Measurements from ENCODE around the gene DUSP15. TPM values are rescaled to one million over a fixed set of nuclear protein-coding genes. Genes with fewer than 3 reads are reported as not detected.
A peak's percentile ranks its signal among the peaks of the same experiment; 100 is the strongest.

DUSP15 gene
- total RNA-seq, 1 donor from 2014 or later = 19.3 TPM

DNA sequence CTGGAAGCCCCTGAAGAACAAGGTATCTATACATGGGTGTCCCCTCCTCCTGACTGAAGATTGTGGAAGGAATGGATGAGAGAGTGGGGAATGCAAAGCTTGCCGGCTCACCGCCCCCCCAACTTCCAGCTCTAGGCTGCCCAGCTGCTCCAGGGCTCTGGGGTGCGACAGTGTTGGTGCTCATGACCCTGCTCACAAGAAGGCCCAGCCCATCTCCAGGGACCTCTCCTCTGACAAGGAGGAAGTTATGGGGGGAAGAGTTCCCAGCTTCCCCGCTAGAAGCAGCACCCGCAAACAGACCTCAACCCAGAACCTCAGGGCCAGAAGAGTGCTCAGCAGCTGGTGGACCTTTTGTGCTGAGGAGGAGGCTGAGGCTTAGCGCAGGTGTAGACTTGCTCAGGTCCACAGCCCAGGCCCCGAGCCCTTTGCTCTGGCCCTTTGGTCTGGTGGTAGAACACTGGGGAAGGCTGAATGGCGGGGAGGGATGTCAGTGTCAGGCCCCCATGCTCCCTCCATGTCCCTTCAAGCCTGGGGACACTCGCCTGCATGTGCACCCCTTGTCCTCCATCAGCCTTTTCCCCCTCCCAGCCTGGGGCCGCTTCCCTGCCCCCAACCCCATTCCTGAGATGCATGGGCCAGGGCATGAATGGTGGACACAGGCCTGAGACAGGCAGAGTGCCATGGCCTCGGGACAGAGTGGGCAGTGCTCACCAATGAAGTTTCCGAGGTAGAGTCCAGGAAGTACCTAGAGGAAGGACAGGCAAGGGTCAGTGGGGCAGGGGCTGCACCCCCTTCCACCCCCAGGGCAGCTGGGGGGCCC lies 1.3 kb downstream of the DUSP15 start:
- Mint-ChIP-seq H3K4me1 (ENCODE audit: low read depth, unreplicated experiment) (peaks cover 2% of the 10 kb centered on the region), H3K27ac (ENCODE audit: unreplicated experiment) (no peak overlapping the region), H3K36me3 (ENCODE audit: unreplicated experiment) (peaks cover 4% of the 10 kb centered on the region), H3K4me3 (ENCODE audit: unreplicated experiment) (peak overlapping the region; percentile 98), H3K9me3 (ENCODE audit: unreplicated experiment) (peaks cover 8% of the 10 kb centered on the region), H3K27me3 (ENCODE audit: unreplicated experiment) (peaks cover 28% of the 10 kb centered on the region)
- TF ChIP-seq, protein P1, sequence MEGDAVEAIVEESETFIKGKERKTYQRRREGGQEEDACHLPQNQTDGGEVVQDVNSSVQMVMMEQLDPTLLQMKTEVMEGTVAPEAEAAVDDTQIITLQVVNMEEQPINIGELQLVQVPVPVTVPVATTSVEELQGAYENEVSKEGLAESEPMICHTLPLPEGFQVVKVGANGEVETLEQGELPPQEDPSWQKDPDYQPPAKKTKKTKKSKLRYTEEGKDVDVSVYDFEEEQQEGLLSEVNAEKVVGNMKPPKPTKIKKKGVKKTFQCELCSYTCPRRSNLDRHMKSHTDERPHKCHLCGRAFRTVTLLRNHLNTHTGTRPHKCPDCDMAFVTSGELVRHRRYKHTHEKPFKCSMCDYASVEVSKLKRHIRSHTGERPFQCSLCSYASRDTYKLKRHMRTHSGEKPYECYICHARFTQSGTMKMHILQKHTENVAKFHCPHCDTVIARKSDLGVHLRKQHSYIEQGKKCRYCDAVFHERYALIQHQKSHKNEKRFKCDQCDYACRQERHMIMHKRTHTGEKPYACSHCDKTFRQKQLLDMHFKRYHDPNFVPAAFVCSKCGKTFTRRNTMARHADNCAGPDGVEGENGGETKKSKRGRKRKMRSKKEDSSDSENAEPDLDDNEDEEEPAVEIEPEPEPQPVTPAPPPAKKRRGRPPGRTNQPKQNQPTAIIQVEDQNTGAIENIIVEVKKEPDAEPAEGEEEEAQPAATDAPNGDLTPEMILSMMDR (IDR thresholded peaks at IDR 0.05; ENCODE audit: partially characterized antibody, unreplicated experiment) = no peak
- peak; percentile 22 for DNase-seq

DNA sequence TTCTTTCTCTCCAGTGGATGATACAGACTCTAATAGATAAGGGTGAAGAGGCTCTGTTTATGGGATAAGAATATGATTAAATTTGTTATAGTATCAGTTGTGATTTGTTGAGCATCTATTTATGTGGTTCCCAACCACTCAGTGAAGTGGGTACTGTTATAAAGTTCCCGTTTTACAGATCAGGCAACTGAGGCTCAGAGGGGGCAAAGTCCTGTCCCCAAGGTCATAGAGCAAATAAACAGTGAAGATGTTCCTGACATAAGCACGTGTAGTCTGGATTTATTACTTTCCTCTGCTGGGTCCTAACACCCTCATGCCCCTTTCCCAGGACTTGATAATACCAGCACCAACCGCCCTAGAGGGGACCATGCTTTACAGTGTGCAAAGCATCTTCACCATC lies 4.1 kb downstream of the DUSP15 start:
- DNase-seq = no peak
- TF ChIP-seq, protein P1 (IDR thresholded peaks at IDR 0.05; ENCODE audit: partially characterized antibody, unreplicated experiment) = no peak
- Mint-ChIP-seq H3K4me1 (ENCODE audit: low read depth, unreplicated experiment) (peaks cover 21% of the 10 kb centered on the region), H3K27me3 (ENCODE audit: unreplicated experiment) (peaks cover 36% of the 10 kb centered on the region), H3K27ac (ENCODE audit: unreplicated experiment) (no peak overlapping the region), H3K9me3 (ENCODE audit: unreplicated experiment) (peaks cover 21% of the 10 kb centered on the region), H3K4me3 (ENCODE audit: unreplicated experiment) (no peak overlapping the region), H3K36me3 (ENCODE audit: unreplicated experiment) (peaks cover 4% of the 10 kb centered on the region)

DNA sequence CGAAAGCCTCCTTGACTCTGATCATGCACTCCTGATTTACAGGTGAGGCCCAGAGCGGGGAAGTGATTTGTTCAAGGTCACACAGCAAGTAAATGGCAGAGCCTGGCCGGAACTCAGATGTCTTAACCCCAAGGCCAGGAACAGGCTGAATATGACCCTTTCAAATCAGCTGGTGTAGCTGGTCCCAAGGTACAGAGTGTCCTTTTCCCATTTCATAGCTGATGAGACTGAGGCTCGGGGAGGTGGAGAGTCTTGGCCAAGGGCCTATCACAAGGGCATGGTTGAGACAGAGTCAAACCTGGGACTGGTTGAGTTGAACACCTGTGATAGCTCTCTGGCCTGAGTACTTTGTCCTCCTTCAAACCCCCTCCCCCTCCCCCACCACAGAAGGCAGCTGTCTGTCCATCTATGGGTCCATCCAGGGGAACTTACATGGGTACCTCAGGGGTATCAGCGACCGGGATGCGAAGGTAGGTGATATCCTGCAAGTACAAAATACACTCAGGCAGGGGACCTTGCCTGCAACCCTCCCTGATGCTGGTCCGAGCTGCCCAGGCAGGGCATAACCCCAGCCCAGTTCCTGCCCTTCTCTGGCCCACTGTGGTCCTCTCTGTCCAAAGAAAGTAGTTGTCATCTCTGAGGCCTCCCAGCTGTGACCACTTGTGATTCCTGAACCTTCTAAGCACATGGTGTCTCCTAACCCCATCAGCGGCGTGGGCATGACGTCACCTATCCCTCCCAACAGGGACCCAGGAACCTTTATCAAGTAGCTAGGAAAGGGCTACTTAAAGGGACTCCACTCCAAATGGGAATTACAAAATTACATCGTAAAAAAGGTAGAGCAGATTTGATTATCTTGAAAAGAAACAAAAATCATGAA lies 5.6 kb downstream of the DUSP15 start:
- TF ChIP-seq, protein P1 (IDR thresholded peaks at IDR 0.05; ENCODE audit: partially characterized antibody, unreplicated experiment) = no peak
- peaks cover 1% of the 10 kb centered on the region for H3K36me3 Mint-ChIP-seq (ENCODE audit: unreplicated experiment)
- H3K4me1 Mint-ChIP-seq (ENCODE audit: low read depth, unreplicated experiment) = peaks cover 28% of the 10 kb centered on the region
- DNase-seq = peak; percentile 30
- peak overlapping the region; percentile 9 for H3K27ac Mint-ChIP-seq (ENCODE audit: unreplicated experiment)
- peaks cover 23% of the 10 kb centered on the region for H3K9me3 Mint-ChIP-seq (ENCODE audit: unreplicated experiment)
- peaks cover 30% of the 10 kb centered on the region for H3K27me3 Mint-ChIP-seq (ENCODE audit: unreplicated experiment)
- H3K4me3 Mint-ChIP-seq (ENCODE audit: unreplicated experiment) = peak overlapping the region; percentile 12

DNA sequence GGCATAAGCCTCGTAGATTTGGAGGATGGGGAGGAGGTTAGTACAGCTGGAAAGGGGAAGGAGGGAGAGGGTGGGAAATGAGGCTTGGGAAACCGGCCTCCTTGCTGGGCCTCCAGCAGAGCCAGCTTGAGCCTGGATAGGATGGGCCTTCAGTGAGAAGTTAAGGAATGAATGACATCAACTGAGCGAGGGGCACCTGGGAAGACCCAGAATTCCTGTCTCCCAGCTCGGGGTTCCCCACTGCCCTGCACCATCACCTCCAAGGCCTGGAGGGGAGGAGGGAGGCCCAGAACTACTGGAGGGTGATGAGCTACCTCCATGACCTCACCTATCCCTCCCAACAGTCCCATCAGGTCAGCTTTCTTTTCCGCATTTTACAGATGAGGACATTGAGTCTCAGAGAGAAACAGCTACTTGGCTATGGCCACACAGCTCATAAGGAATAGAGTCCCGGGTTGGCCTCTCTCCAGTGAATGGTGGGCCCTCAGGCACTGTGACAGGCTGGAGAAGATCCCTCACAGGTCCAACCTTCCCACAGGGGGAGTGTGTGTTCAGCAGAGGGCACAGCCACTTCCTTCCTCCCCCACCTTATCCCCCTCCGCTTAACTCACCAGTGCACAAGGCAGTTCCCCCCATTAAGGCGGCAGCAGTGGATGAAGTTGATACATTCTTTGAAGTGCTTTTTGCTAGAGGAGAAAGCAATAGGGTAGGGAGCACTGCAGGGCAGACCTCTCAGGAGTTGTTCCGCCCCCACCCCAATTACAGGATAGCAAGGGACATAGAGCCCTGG lies 6.8 kb downstream of the DUSP15 start:
- Mint-ChIP-seq H3K36me3 (ENCODE audit: unreplicated experiment) (no peaks in the 10 kb centered on the region), H3K27me3 (ENCODE audit: unreplicated experiment) (peaks cover 25% of the 10 kb centered on the region), H3K4me1 (ENCODE audit: low read depth, unreplicated experiment) (peaks cover 27% of the 10 kb centered on the region), H3K9me3 (ENCODE audit: unreplicated experiment) (peaks cover 24% of the 10 kb centered on the region), H3K4me3 (ENCODE audit: unreplicated experiment) (peak overlapping the region; percentile 86), H3K27ac (ENCODE audit: unreplicated experiment) (peak overlapping the region; percentile 97)
- TF ChIP-seq, protein P1 (IDR thresholded peaks at IDR 0.05; ENCODE audit: partially characterized antibody, unreplicated experiment) = no peak
- peak; percentile 15 for DNase-seq

Data from glutamatergic neuron (in vitro differentiated cells).